Loucy (cell line): ENCODE data around the gene GCLC.

Experiments used
- CTCF ChIP-seq: fragments of 200-600 bp; sonication (generic); conservative IDR thresholded peaks from 2 replicates; pipeline ENCODE4 v1.5.1; 2014; ENCODE audit warnings: mild to moderate bottlenecking, antibody characterized with exemption, low read length
- EZH2phosphoT487 ChIP-seq: fragments of 200-600 bp; IDR thresholded peaks from 2 replicates; pipeline ENCODE4 v1.6.1; 2018; ENCODE audit warnings: antibody characterized with exemption, mild to moderate bottlenecking, moderate library complexity, borderline replicate concordance

- TF ChIP-seq EZH2phosphoT487, result no peak
- TF ChIP-seq CTCF, result no peak
These were observed 3.1 kb upstream of the GCLC start for GRCh38 chr6:53547811-53548496.
